Measurements from ENCODE around the gene CFAP20.
A peak's percentile ranks its signal among the peaks of the same experiment; 100 is the strongest.

Gene CFAP20

DNA sequence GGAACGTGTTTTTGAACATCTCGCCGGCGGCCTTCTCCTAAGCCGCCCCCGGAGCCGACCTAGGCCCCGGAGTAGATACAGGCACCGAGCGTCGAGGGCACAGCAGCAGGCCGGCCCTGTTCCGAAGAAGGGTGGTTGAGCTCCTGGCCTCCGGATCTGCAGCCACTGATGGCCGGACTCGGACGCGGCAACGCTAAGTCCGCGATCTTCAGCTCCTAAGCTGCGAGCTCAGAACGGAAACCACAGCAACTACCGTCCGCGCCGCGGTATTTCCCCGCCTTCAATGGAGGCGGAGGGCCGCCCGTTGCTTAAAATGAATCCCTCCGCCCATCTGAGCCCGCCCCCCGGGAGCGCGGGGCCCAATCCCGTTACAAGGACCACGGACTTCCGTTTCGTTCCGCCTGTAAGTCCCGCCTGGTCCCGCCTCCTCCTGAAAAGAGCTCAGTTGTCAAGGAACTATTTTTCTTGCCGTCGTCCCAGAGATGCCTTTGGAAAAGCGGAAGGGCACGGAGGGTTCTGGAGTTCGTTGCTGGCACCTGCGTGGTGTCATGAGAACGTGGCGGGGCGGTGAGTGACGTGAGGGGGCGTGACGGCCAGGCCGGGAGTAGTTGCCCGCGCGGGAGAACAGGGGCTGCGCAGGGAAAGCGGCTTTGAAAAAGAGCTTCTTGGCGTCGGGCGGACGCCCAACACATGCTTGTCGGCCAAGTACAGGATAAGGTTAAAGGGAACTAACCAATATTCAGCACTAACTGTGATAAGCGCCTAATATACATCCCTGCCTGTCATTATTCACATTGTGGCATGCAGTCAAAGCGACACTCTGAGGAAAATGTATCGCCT, at the start of gene CFAP20:
Gene CFAP20 (minus strand): TSS at position 285 of the 840 bp plus-strand sequence. CDS start 266 bp downstream, at position 19.
- DNase-seq, result peak; percentile 98

DNA sequence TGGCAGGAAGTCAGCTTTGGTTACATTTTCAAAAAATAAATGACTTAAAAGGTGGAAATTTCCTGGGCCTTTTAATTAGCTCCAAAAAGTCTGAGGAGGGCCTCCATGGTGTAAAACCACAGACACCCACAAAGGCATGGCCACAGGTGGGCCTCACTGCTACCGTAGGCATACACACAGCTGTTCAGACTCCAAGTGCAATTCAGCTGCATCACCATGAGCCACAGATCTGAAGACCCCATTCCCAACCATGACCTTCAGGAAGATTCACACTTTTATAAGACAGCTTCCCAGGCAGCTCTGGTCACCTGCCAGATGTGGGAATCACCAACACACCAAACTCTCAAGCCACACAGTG, 48.2 kb upstream of the CFAP20 start:
- no peak for DNase-seq

DNA sequence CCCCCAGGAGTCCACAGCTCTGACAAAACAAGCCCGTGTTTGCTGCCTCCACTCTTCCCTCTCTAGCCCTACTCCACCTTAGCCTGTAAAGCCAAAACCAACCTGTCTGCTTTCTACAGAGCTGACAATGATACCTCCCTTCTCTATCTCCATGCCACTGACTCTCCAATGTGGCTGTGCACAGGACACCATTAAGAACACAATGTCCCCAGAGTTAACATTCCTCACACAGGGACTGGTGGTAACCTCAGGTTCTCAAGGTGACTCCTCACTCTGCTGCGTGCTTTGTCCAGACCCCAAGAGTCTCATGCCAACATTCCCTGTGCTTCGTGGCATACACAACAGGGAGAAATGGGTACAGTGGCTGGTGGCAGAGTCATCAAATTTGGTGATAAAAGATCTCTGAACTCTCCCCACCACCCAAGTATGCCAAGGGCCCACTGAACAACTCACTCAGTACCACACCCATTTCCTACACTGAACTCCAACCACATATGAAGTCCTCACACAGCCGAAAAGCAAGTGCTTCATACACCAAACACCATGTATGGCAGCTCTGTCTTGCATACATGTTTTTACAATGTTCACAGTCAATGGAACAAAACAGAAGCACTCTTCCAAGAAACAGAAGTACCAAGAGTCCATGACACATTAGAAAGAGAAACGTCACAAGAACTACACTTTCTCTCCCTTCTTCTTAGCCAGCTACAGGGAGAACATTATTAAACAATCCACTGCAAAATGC, 47.6 kb upstream of the CFAP20 start:
- no peak for DNase-seq

DNA sequence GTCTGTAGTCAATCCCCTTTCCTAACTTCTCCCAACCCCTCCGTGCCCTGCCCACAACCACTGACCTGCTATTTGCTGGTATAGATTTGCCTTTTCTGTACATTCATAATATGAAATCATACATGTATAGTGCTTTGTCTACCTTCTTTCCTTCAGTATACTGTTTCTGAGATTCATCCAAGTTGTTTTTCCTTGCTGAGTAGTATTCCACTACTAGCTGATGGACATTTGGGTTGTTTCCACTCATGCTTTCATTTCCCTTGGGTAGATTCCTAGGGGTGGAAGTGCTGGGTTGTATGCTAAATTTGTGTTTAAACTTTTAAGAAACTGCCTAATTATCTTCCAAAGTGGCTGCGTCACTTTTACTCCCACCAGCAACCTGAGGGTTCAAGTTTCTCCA, 41.0 kb upstream of the CFAP20 start:
- DNase-seq, result no peak

DNA sequence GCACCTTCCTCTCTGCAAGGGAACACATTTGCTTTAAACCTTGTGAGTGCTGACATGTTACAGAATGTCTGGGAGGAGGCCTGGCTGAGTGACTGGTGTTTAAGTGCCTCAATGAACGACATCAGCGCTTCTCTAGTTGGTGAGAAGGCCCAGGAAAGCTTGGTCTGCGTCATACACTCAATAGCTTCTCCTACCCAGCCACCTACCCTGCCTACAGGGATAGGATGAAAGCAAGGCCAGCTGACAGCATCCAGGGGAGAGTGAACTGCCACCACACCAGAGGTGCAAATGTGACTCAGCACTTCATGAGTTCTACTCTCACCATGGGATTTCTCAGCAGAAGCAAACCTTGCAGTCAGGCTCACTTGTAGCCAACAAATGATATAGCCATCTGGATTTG, 31.7 kb upstream of the CFAP20 start:
- no peak for DNase-seq

DNA sequence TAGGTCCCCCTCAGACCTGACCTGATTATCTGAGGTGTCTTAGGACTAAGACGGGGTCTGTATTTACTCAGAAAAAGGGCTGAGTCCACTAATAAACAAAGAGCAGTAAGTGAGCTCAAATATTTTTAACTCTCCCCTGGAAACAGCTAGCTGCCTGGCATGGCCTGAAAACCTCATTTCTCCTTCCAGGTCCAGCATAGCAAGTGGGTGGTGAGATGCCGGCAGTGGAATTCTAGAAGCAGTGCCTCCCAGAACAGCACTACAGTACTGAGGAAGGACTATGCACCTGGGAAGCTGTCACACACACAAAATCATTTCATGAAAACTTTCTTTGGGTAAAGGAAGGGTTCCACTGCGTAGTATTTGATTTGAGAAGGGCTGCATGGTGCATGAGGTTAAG, 29.5 kb upstream of the CFAP20 start:
- DNase-seq, result no peak

DNA sequence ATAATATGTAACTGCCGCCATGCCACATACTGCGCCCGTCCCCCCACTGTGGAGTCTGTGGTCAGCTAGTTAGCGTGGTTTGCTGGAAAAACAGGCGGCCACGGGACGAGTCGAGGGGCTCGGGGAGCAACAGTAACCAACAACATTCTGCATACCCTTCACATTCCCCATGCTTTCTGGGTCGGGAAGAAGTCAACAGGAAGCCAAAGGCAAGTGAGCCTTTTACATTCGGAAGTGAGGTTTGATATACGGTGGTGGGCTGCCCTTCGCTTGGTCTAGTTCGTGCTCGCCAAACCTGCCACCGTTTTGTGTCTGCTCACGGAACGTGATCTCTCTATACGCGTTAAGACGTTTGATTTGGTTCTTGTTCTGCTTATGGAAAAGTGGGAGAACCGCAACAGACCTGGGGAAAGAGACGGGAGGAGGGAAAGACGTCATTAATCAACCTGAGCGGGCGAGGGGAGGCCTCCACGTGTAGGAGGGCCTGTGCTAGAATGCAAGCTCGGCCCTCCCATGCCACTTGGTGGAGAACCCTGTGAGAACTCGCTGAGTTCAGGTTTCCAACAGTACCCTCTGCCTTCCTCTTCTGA, 28.9 kb upstream of the CFAP20 start:
- DNase-seq, result no peak

DNA sequence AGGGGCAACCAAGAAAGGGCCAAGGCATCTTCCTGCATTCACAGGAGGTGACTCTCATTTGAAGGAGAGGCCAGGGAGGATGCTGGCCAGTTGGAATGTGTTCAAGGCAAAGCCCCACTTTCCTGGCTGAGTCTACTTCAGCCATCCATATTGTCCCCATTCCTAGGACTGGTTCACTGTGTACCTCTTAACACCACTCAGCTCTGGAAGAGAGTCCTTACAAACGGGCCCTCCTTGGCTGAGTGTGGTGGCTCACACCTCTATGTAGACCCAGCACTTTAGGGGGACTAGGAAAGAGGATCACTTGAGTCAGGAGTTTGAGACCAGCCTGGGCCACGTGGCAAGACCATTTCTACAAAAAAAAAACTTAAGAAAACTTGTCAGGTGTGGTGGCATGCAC, 28.1 kb upstream of the CFAP20 start:
- DNase-seq, result no peak

DNA sequence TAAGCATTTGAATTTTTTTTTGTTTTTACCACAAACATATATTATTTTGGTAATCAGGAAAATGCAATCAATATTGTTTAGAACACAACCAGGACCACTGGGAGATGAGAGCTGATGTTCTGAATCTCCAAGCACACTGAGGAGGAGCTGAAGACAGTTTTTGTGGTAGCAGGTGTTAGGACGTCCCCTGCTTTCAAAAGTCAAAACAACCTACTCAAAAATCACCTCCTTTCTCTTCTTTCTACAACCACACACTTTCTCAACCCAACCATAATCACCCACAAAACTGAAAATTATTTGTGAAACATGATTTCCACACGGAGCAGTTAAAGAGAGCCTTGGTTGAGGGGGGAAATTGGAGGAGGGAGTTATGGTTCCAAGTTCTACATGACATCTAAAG, 26.7 kb upstream of the CFAP20 start:
- DNase-seq, result no peak

DNA sequence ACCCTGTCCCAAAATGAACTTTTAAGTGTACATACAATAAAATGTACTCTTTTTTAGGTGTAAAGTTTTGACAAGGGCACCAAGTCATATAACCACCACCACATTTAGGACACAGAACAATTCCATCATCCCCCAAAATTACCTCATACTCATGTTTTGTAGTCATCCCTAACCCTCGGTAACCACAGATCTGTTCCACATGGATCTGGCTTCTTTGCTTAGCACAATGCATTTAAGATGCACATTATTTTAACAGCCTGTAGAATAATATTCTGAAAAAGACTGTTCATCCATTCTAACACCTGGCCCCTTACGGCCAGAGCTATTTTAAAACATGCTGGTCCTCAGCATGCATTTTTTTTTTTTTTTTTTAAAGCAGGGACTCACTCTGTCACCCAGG, 25.2 kb upstream of the CFAP20 start:
- DNase-seq, result no peak

DNA sequence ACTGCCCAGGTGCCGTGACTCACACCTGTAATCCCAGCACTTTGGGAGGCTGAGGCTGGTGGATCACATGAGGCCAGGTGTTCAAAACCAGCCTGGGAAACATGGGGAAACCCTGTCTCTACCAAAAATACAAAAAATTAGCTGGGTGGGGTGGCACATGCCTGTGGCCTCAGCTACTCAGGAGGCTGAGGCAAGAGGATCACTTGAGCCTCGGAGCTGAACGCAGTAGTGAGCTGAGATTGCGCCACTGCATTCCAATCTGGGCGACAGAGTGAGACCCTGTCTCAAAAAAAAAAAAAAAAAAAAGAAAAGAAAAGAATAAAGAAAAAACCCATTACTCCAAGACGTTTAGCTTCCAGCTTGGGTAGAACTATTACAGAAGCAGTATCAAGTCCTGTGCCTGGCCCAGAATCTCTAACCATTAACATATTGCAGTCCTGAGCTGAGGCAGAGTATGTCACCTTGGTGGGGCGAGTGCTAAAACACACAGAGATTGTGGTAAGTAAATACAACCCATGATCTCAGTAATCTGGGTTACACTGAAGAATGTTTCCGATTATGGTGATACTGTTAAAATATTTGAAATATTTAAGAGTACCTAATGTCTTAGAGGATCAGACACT, 23.2 kb upstream of the CFAP20 start:
- DNase-seq, result no peak

DNA sequence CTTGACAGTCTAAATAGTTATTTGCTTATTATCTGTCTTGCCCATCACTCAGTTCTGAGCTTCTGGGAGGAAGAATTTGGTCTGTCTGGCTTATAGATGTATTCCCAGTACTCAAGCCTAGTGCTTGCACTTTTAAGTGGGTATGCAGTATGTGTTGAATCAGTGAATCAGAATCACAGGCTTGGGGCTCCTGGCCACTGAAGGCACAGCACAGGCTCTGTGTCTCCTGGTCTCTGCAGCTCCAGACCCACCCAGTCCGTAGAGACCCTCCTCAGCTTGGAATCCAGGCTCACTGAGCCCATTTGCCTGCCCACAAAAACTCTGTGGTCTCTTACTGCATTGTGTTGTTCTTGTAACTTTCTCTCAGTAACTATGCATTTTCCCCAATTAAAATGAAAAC, 19.3 kb upstream of the CFAP20 start:
- DNase-seq, result no peak

DNA sequence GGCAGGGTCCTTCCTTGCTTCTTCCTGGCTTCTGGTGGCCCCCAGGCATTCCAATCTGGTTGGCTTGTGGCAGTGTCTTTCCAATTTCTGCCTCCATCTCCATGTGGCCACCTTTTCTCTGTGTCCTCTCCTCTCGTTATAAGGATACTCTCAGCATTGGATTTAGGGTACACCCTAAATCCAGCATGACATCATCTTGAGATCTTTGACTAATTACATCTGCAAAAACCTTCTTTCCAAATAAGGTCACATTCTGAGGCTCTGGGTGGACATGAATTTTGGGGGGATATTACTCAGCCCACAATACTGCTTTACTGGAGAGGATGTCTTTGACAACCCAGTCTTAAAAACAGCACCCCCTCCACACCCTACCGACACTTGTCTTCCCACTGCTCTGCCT, 18.9 kb upstream of the CFAP20 start:
- DNase-seq, result no peak

DNA sequence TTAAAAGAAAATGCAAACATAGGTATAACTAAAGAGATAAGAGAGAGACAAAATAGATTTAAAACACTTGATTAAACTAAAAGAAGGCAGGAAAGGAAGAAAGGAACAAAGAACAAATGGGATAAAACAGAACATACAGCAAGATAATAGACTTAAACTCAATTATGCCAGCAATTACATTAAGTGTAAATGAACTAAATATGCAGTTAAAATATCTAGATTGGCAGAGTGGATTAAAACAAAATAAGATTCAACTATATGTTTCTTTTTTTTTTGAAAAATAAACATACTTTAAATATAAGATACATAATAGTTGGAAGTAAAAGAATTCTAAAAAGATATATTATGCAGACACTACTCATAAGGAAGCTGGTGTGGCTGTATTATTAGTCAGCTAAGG, 9.7 kb upstream of the CFAP20 start:
- no peak for DNase-seq

DNA sequence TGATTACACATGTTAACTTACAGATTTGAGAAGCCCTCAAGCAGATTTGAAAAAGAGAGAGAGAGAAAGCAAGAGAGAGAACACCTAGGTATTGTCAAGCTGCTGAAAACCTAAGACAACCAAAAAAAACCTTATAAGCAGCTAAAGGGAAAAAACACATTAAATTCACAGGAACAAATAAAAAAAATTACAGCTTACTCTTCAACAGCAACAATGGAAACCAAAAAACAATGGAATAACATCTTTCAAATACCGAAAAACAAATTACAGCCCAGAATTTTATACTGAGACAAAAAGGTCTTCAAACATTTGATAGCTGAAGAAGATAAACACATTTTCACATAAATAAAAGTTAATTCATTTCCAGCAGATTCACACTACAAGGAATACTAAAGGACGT, 8.4 kb upstream of the CFAP20 start:
- DNase-seq, result no peak

DNA sequence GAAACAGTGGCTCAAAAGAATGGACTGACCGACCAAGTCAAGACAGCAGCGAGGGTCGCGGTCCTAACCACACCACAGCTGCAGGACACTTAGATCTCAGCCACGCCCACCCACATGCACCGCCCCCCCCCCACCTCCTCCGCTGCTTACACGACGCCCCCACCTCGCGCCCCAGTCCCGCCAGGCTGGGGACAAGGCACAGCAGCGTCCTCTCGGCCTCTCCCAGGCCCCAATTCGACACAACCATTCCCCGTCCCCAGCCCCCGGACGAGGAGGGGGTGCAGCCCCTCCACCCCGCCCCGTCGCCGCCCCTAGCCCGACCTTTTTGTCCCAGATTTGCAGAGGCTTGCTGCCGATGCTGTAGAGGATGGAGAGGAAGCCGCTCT, 477 bp downstream of the CFAP20 start:
- no peak for DNase-seq

DNA sequence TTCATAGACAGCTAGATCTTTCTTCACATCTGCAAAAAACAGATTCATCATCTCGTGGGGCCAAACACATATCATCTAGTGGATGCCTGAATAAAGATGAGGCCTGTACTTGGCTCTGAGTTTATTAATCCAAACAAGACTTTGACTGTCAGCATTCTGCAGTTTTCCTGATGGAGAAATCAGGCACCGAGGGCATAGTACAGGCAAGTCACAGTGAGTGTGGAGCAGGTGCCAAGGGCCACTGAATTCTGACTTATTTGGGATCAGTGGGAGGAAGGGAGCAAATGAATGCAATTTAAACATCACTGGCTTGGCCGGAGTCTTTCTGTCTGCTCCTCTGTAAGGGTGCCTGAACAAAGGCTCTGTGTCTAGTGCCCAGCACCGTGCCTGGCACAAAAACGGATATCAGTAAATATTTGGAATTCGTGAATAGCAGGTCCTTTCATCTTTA, 975 bp downstream of the CFAP20 start:
- DNase-seq, result no peak

DNA sequence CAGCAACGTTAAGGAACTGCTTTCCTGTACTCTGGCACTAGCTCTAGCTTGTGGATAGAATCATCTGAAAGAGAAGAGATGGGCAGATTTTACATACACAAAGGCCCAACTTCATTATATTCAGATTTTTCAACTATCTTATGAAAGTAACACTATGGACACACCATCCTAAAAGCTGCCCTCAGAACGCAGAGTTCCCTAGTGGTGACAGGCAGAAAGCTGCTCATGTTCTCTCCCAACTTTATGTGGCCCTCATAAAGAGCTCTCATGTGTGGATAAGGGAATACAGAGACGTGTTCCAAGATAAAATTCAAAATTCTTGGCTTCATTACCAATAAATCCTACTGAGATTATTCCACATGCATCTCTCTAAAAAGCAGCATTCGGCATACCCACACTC, 1.5 kb downstream of the CFAP20 start:
- DNase-seq, result no peak

DNA sequence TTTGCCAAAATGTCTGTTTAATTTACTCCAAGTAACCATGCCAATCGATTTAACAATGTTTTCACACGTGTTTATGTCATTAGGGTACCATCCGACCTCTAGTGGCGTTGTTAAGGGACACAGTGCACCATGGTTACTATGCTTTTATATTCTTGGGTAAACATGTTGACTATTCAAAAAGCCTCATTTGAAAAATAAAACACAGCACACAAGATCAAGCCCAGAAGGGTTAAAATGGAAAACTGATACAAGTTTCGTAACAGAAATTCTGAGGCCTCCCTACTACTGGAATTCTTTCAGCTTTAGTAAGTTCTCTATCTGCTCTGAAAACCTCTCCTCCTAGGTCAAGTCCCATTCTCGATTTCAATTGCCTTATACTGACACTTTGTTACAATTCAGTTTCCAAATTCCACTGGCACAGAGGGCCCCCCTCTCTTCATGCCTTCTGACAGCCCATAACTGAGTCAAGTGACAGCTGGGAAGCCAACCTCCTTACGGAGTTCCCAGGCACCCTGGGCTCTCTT, 2.1 kb downstream of the CFAP20 start:
- DNase-seq, result peak; percentile 17

DNA sequence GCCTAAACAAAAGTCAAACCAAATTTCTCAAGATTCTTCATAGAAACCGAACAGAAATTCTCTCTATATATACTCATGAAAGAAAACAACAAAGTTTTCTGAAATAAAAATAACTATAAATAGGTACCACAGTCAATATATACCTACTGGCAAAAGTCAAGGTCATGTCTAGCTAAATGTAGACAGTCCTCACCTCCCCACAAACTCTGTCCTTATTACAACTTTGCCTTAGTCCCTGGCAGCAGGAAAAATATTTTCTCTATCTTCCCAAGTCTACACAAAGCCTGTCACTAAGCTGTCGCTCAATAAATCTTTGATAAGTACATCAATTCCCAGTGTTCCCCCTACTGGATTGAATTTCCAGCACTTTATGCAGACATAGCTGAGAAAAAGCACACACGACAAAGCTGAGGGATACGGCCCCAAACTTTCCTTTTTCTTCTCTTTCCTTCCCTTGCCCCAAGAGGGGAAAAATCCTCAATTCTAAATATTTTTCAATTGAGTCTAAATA, 2.7 kb downstream of the CFAP20 start:
- no peak for DNase-seq

DNA sequence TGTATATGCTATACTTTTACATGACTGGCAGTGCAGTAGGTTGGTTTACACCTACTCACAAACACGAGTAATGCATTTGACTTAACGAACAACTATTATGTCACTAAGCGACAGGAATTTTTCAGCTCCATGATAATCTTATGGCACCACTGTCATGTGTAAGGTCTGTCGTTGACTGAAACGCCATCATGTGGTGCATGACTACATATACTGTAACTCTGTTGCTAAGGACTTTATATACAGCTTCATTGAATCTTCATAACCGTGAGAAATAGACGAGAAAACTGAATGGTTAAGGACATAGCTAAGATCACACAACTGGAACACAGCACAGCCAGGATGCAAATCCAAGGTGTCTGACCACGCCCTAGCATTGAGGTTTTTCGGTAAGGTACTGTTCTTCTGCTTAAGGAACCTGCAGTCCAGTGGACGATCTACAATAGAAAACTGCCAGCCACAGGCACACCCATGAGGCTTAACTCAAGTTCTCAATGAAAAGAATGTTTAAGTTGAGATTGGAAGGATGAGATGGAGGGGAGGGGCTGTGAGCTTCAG, 3.3 kb downstream of the CFAP20 start:
- DNase-seq, result no peak

DNA sequence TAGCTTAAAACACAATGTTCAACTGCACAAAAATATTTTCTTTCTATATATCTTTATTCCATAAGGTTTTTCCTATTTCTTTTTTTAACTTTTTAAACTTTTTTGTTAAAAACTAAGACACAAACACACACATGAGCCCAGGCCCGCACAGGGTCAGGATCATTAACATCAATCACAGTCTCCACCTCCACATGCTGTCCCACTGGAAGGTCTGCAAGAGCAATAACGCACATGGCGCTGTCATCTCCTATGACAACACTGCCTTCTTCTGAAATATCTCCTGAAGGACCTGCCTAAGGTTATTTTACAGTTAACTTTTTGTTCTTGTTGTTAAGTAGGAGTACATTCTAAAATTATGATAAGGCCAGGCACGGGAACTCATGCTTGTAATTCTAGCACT, 4.1 kb downstream of the CFAP20 start:
- no peak for DNase-seq

DNA sequence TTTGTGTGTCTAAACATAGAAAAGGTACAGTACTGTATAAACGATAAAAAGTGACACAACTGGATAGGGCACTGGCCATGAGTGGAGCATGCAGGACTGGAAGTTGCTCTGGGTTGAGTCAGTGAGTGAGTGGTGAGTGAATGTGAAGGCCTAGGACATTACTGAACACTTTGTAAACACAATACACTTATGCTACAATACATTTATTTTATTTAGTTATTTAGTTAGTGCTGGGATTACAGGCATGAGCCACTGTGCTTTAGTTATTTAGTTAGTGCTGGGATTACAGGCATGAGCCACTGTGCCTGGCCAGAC, 4.6 kb downstream of the CFAP20 start:
- DNase-seq, result no peak

Data from stimulated activated CD4-positive, alpha-beta T cell treated with anti-CD3 and anti-CD28 coated beads, Interleukin-4, amount 100 ng/mL, for 24 hours (primary cell).